HCT116 (cell line): ENCODE results near the gene IGLL1. TPM values are rescaled to one million over a fixed set of nuclear protein-coding genes. Genes with fewer than 3 reads are reported as not detected.

ENCODE experiments used
- ATAC-seq: fragments of 200-7000 bp; cut with Tn5 transposase; 2 replicates; pipeline ENCODE4 v1.9.1; 2020; ENCODE audit warnings: mild to moderate bottlenecking, moderate library complexity
- BruUV-seq: library from RNA; stranded (reverse); fragments of 400-500 nt; replicated peaks from 2 replicates; lab custom pipeline; 2021; lab: Mats Ljungman, UMichigan
- CTCF ChIA-PET: fragments of 300-600 bp; sonication (Branson Sonifier 250); formaldehyde crosslinking; loops from one replicate; lab custom pipeline; 2021; ENCODE audit warnings: antibody characterized with exemption; lab: Charles Lee
- POLR2A ChIA-PET: fragments of 300-600, 350-600 bp; sonication (Branson Sonifier 250); formaldehyde crosslinking; loops from one replicate; lab custom pipeline; 2021; ENCODE audit warnings: antibody characterized with exemption; lab: Charles Lee
- RAD21 ChIA-PET, 2 experiments: fragments of 300-600 bp; sonication (Branson Sonifier 250); formaldehyde crosslinking; loops; one replicate each; lab custom pipeline; 2023; ENCODE audit warnings: low total read pairs in 2 of 2; ENCODE audit not compliant: uncharacterized antibody in 2 of 2, unreplicated experiment in 2 of 2, low non-redundant PET in 1 of 2; lab: Charles Lee
- DNase-seq: peaks from one replicate; pipeline ENCODE4 v3.0.0-alpha.2; 2010; ENCODE audit warnings: low read depth, low spot score
- H2AFZ ChIP-seq: fragments of 200-600 bp; shearing (Covaris generic), sonication (generic); 2 replicates; pipeline ENCODE4 v1.6.1; 2017; ENCODE audit warnings: low read depth, mixed run types, mixed read lengths, antibody characterized with exemption, low read length; ENCODE audit not compliant: poor library complexity, severe bottlenecking
- H3K27ac ChIP-seq: 2 replicates; pipeline ENCODE4 v1.5.1; 2012; ENCODE audit warnings: low read depth, low read length
- H3K27me3 ChIP-seq: fragments of 200-600 bp; sonication (generic); 2 replicates; pipeline ENCODE4 v1.6.1; 2016; ENCODE audit warnings: mixed run types, low read length, mixed read lengths; ENCODE audit not compliant: insufficient read depth
- H3K36me3 ChIP-seq, 2 experiments: fragments of 200-500 bp in 1 of 2; fragments of 200-600 bp in 1 of 2; sonication (Bioruptor generic) in 1 of 2; sonication (generic) in 1 of 2; 2 replicates each; pipeline versions ENCODE4 v1.5.1 to v1.6.1; 2014 to 2016; ENCODE audit warnings: low read length in 2 of 2, inconsistent platforms in 1 of 2, mixed read lengths in 1 of 2, mixed run types in 1 of 2; ENCODE audit not compliant: insufficient read depth in 2 of 2, control insufficient read depth in 1 of 2
- H3K4me1 ChIP-seq, 2 experiments: fragments of 200-600 bp in 1 of 2; sonication (generic) in 1 of 2; 2 replicates each; pipeline versions ENCODE4 v1.5.1 to v1.6.1; 2012 to 2017; ENCODE audit warnings: low read length in 2 of 2, inconsistent platforms in 1 of 2, mild to moderate bottlenecking in 1 of 2, mixed read lengths in 1 of 2, mixed run types in 1 of 2, moderate library complexity in 1 of 2; ENCODE audit not compliant: insufficient read depth in 2 of 2, control insufficient read depth in 1 of 2
- H3K4me2 ChIP-seq: fragments of 200-600 bp; sonication (generic); 2 replicates; pipeline ENCODE4 v1.6.1; 2017; ENCODE audit warnings: mixed run types, low read length, mixed read lengths
- H3K4me3 ChIP-seq, 2 experiments: fragments of 200-600 bp in 1 of 2; sonication (generic) in 1 of 2; replicated peaks in 1 of 2; 2 replicates each; pipeline ENCODE4 v1.5.1; 2011 to 2016; ENCODE audit warnings: low read length in 2 of 2, control low read depth in 1 of 2, low read depth in 1 of 2, mild to moderate bottlenecking in 1 of 2, mixed read lengths in 1 of 2, mixed run types in 1 of 2
- H3K79me2 ChIP-seq: fragments of 200-600 bp; sonication (generic); 2 replicates; pipeline ENCODE4 v1.6.1; 2017; ENCODE audit warnings: mild to moderate bottlenecking, mixed run types, low read length, moderate library complexity, mixed read lengths; ENCODE audit not compliant: insufficient read depth
- H3K9ac ChIP-seq: fragments of 200-600 bp; sonication (generic); 2 replicates; pipeline ENCODE4 v1.6.1; 2016; ENCODE audit warnings: low read length, mixed read lengths
- H3K9me2 ChIP-seq: fragments of 200-600 bp; sonication (generic), shearing (Covaris generic); 2 replicates; pipeline ENCODE4 v1.6.1; 2017; ENCODE audit warnings: mixed run types, mild to moderate bottlenecking, moderate library complexity; ENCODE audit not compliant: insufficient read depth
- H3K9me3 ChIP-seq, 2 experiments: fragments of 200-500 bp in 1 of 2; fragments of 200-600 bp in 1 of 2; sonication (Bioruptor generic) in 1 of 2; sonication (generic) in 1 of 2; 2 replicates each; pipeline ENCODE4 v1.6.1; 2014 to 2017; ENCODE audit warnings: low read length in 2 of 2, mixed read lengths in 2 of 2, inconsistent platforms in 1 of 2, low read depth in 1 of 2, mild to moderate bottlenecking in 1 of 2, mixed run types in 1 of 2, moderate library complexity in 1 of 2; ENCODE audit not compliant: control insufficient read depth in 1 of 2, insufficient read depth in 1 of 2
- H4K20me1 ChIP-seq: fragments of 200-600 bp; sonication (generic), shearing (Covaris generic); 2 replicates; pipeline ENCODE4 v1.6.1; 2017; ENCODE audit warnings: mixed run types, mild to moderate bottlenecking, moderate library complexity; ENCODE audit not compliant: insufficient read depth
- CBX3 ChIP-seq: IDR thresholded peaks from 2 replicates; pipeline ENCODE4 v1.6.1; 2012; ENCODE audit warnings: low read depth
- CEBPB ChIP-seq: IDR thresholded peaks from 2 replicates; pipeline ENCODE4 v1.6.1; 2012; ENCODE audit warnings: low read depth
- ELF1 ChIP-seq: IDR thresholded peaks from 2 replicates; pipeline ENCODE4 v1.6.1; 2012; ENCODE audit warnings: low read depth, borderline replicate concordance
- EZH2phosphoT487 ChIP-seq: fragments of 200-600 bp; IDR thresholded peaks from 2 replicates; pipeline ENCODE4 v1.6.1; 2018; ENCODE audit warnings: antibody characterized with exemption, borderline replicate concordance
- FOSL1 ChIP-seq: IDR thresholded peaks from 2 replicates; pipeline ENCODE4 v1.6.1; 2012; ENCODE audit warnings: low read depth
- JUND ChIP-seq: IDR thresholded peaks from 2 replicates; pipeline ENCODE4 v1.6.1; 2012
- MAX ChIP-seq: IDR thresholded peaks from 2 replicates; pipeline ENCODE4 v1.6.1; 2012
- POLR2A ChIP-seq: IDR thresholded peaks from 2 replicates; pipeline ENCODE4 v1.7.0; 2011; ENCODE audit warnings: borderline replicate concordance; ENCODE audit not compliant: insufficient read depth, insufficient read length; ENCODE audit errors: extremely low read depth
- POLR2AphosphoS5 ChIP-seq: IDR thresholded peaks from 2 replicates; pipeline ENCODE4 v1.6.1; 2011; ENCODE audit warnings: mild to moderate bottlenecking, low read depth, low read length, moderate library complexity
- RAD21 ChIP-seq: IDR thresholded peaks from 2 replicates; pipeline ENCODE4 v1.6.1; 2012; ENCODE audit warnings: low read depth, mild to moderate bottlenecking
- SIN3A ChIP-seq: IDR thresholded peaks from 2 replicates; pipeline ENCODE4 v1.6.1; 2012; ENCODE audit warnings: low read depth
- SP1 ChIP-seq: IDR thresholded peaks from 2 replicates; pipeline ENCODE4 v1.6.1; 2012; ENCODE audit warnings: low read depth
- SRF ChIP-seq: IDR thresholded peaks from 2 replicates; pipeline ENCODE4 v1.6.1; 2012; ENCODE audit warnings: low read depth
- TCF7L2 ChIP-seq: IDR thresholded peaks from 2 replicates; pipeline ENCODE4 v1.7.0; 2011; ENCODE audit warnings: borderline replicate concordance, inconsistent platforms; ENCODE audit not compliant: insufficient read depth, insufficient read length; ENCODE audit errors: extremely low read depth
- YY1 ChIP-seq: IDR thresholded peaks from 2 replicates; pipeline ENCODE4 v1.6.1; 2011; ENCODE audit warnings: low read length, low read depth, moderate library complexity, mild to moderate bottlenecking; ENCODE audit not compliant: insufficient replicate concordance; ENCODE audit errors: extremely low read depth
- ZFX ChIP-seq: fragments of 450-650 bp; IDR thresholded peaks from 2 replicates; pipeline ENCODE4 v1.6.1; 2017
- ZNF274 ChIP-seq: fragments of 200-500 bp; sonication (Bioruptor generic); IDR thresholded peaks from 2 replicates; pipeline ENCODE4 v1.6.1; 2014; ENCODE audit warnings: mild to moderate bottlenecking, low read depth, low read length, inconsistent platforms
- intact Hi-C: fragments of 100-400 bp; cut with micrococcal nuclease; formaldehyde crosslinking; loops from 2 replicates; pipeline ENCODE4 v1.10.0; 2022
- total RNA-seq: library from RNA; stranded (reverse); gene quantifications from one replicate; pipeline ENCODE4 v1.2.1, GENCODE V29; 2021; ENCODE audit not compliant: unreplicated experiment

Gene IGLL1
- total RNA-seq, 1 experiment from 2014 or later, result not detected

GRCh38 chr22:23533328-23533762, 46.7 kb downstream of the IGLL1 start:
- H3K4me1 ChIP-seq, result 0 out of 4 replicates have a peak, but pooled peaks cover 0 to 2% of the 10 kb centered on the region in 2 experiments
- no peak overlapping the region for H3K4me3 ChIP-seq
- TF ChIP-seq POLR2A (no peak), SP1 (no peak), FOSL1 (no peak), YY1 (no peak), MAX (no peak), JUND (no peak), ELF1 (no peak), EZH2phosphoT487 (no peak)
- no peaks in the 10 kb centered on the region for H3K9me3 ChIP-seq
- H3K9me2 ChIP-seq, result no peaks in the 10 kb centered on the region
- no peaks in the 10 kb centered on the region for H3K36me3 ChIP-seq
- no peak overlapping the region for H3K27ac ChIP-seq
- intact Hi-C loops, result no loop called here
- ChIA-PET RAD21 (no interaction called here), CTCF (no interaction called here), POLR2A (no interaction called here)
- ATAC-seq (no peak), DNase-seq (no peak)
- H3K79me2 ChIP-seq, result no peaks in the 10 kb centered on the region
- no peak overlapping the region for H3K9ac ChIP-seq
- BruUV-seq, result no TSS peak
- H2AFZ ChIP-seq, result no peak overlapping the region
- H3K4me2 ChIP-seq, result no peak overlapping the region
- no peaks in the 10 kb centered on the region for H4K20me1 ChIP-seq
- no peaks in the 10 kb centered on the region for H3K27me3 ChIP-seq

- POLR2A ChIA-PET, result no interaction called here
- BruUV-seq, result no TSS peak
- CTCF ChIA-PET, result no interaction called here
Observed at GRCh38 chr22:23532731-23533130, 47.4 kb downstream of the IGLL1 start.

More at GRCh38 chr22:23532731-23533130, 47.4 kb downstream of the IGLL1 start:
- no peaks in the 10 kb centered on the region for H3K27me3 ChIP-seq
- H3K9me3 ChIP-seq, result no peaks in the 10 kb centered on the region
- 0 out of 4 replicates have a peak, but pooled peaks cover 0 to 2% of the 10 kb centered on the region in 2 experiments for H3K4me1 ChIP-seq
- DNase-seq (no peak), ATAC-seq (no peak)
- no peaks in the 10 kb centered on the region for H4K20me1 ChIP-seq
- H3K9ac ChIP-seq, result no peak overlapping the region
- H3K79me2 ChIP-seq, result no peaks in the 10 kb centered on the region
- H3K36me3 ChIP-seq, result no peaks in the 10 kb centered on the region
- RAD21 ChIA-PET, result no interaction called here
- no peak overlapping the region for H3K4me3 ChIP-seq
- intact Hi-C loops, result no loop called here
- H3K4me2 ChIP-seq, result no peak overlapping the region
- no peaks in the 10 kb centered on the region for H3K9me2 ChIP-seq
- no peak overlapping the region for H3K27ac ChIP-seq
- no peak overlapping the region for H2AFZ ChIP-seq
- no peak for TF ChIP-seq JUND
- TF ChIP-seq POLR2AphosphoS5, result no peak
- TF ChIP-seq ZNF274, result no peak
- no peak for TF ChIP-seq EZH2phosphoT487
- no peak for TF ChIP-seq CEBPB
- TF ChIP-seq CBX3, result no peak
- TF ChIP-seq POLR2A, result no peak
- no peak for TF ChIP-seq RAD21
- no peak for TF ChIP-seq ZFX
- TF ChIP-seq TCF7L2, result no peak
- no peak for TF ChIP-seq SIN3A
- no peak for TF ChIP-seq SRF
- no peak for TF ChIP-seq ELF1
